Epithelial cell of proximal tubule (primary cell): Measurements from ENCODE around the gene SCYL2. TPM values are rescaled to one million over a fixed set of nuclear protein-coding genes. Genes with fewer than 3 reads are reported as not detected.
"Not testable (repeated sequence)": the region's sequence is repeated elsewhere in the genome, so short reads cannot be mapped to it uniquely, and the experiment has no call there.

ENCODE experiments used
- DNase-seq: peaks from one replicate; pipeline ENCODE4 v3.0.0-alpha.2; 2011; ENCODE audit warnings: low read depth
- H3K4me3 ChIP-seq: 2 replicates; pipeline ENCODE4 v1.5.1; 2011; ENCODE audit warnings: low read depth, mild to moderate bottlenecking, low read length
- total RNA-seq: library from RNA; depleted of rRNA; stranded (reverse); fragments of >200 nt; gene quantifications from 2 replicates; pipeline ENCODE4 v1.2.3, GENCODE V29; 2015
- TF ChIP-seq, protein P1 (sequence below): conservative IDR thresholded peaks from 2 replicates; pipeline ENCODE4 v1.5.1; 2012; ENCODE audit warnings: low read depth, mild to moderate bottlenecking, low read length

SCYL2 gene
- total RNA-seq, 1 donor from 2014 or later, result 24.6 TPM

DNA sequence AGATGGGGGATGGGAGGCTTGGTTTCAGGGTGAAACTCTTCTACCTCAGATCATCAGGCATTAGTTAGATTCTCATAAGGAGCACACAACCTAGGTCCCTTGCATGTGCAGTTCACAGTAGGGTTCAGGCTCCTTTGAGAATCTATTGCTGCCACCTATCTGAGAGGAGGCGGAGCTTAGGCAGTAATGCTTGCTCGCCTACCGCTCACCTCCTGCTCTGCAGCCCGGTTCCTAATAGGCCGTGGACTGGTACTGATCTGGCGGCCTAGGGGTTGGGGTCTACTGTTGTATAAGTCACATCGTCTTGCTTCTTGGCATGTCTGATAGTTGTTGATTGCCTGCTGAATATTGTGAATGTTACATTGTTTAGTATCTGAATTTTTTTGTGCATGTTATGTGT is 12.2 kb downstream of the SCYL2 start:
- TF ChIP-seq, protein P1, sequence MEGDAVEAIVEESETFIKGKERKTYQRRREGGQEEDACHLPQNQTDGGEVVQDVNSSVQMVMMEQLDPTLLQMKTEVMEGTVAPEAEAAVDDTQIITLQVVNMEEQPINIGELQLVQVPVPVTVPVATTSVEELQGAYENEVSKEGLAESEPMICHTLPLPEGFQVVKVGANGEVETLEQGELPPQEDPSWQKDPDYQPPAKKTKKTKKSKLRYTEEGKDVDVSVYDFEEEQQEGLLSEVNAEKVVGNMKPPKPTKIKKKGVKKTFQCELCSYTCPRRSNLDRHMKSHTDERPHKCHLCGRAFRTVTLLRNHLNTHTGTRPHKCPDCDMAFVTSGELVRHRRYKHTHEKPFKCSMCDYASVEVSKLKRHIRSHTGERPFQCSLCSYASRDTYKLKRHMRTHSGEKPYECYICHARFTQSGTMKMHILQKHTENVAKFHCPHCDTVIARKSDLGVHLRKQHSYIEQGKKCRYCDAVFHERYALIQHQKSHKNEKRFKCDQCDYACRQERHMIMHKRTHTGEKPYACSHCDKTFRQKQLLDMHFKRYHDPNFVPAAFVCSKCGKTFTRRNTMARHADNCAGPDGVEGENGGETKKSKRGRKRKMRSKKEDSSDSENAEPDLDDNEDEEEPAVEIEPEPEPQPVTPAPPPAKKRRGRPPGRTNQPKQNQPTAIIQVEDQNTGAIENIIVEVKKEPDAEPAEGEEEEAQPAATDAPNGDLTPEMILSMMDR, result no peak

DNA sequence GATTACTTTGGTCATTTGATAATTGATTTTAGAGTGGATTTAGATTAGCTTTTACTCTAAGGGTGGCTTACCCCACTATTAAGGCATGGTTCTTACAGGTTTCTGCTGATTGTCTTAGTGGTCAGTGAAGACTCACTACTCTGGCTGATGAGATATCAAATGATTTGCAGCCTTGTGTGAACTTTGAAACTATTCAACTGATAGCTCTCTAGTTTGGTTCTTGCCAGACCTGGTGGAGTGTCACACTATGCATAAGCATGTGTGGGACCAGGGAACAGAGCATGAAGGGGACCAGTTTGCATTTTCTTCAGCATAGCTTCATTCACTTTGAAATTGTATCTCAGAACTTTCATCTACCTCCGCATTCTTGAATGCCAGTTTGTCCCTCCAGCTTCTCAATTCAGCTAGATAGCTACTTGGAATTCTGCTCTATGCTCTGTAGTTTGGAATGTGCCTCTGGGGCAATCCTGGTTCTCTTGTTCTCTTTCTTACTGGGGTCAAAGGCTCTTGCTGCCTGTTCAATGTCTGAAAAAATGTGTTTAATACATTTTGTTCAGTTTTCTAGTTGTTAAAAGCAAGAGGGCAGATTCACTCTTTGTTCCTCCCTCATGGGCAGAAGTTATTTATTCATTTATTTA is 12.7 kb downstream of the SCYL2 start:
- TF ChIP-seq, protein P1, result no peak
- DNase-seq, result peak; percentile 30
- H3K4me3 ChIP-seq, result no peak overlapping the region

More for the DNA sequence above, 12.2 kb downstream of the SCYL2 start:
- DNase-seq, result no peak
- no peak overlapping the region for H3K4me3 ChIP-seq

DNA sequence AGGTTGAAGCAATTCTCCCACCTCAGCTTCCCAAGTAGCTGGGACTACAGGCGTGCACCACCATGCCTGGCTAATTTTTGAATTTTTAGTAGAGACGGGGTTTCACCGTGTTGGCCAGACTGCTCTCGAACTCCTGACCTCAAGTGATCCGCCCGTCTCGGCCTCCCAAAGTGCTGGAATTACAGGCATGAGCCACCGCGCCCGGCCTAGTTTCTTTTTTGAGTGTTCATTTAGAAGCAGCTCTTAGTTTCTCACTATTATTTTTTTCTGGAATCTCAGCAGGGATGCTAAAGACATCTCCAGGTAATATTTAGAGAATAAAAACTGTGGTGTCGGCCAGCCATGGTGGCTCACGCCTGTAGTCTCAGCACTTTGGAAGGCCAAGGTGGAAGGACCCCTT is 17.6 kb downstream of the SCYL2 start:
- not testable (repeated sequence) for H3K4me3 ChIP-seq, DNase-seq

DNA sequence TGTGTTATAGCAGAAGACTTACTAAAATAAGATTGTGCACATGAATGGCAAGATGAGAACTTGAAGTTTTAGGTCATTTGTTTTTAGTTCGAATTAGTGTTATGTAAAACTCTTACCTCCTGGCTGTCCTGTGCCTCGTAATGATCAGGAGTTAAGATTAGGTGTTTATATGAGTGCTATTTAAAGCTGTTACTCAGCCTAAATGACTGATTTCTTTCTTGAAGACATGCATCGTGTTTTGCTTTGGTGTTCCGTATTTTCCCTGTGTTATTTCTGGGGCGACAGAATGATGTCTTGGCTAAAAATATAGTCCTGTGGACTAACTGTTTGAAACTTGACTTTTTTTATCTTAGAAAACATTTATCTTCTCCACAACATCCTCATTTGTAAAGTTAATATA is 22.1 kb downstream of the SCYL2 start:
- no peak overlapping the region for H3K4me3 ChIP-seq
- TF ChIP-seq, protein P1, result no peak
- DNase-seq, result no peak

DNA sequence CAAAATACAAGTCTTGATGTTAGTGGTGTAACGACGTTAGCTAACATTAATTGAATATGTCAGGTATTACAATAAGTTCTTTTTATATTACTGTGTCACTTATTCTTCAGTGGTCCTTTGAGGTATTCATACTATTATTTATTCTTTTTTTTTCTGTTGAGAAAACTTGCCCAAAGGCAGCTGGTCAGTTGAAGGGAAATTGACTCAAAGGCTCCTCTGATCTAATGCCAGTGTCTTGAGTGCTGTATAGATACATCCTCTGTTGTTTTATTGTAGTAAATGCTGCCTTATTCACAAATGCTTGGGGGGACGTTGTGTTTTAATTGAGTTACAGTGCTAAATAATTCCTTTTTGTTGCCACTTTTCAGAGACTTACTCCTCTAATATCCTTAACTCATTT is 23.0 kb downstream of the SCYL2 start:
- no peak overlapping the region for H3K4me3 ChIP-seq
- DNase-seq, result no peak
- TF ChIP-seq, protein P1, result no peak

DNA sequence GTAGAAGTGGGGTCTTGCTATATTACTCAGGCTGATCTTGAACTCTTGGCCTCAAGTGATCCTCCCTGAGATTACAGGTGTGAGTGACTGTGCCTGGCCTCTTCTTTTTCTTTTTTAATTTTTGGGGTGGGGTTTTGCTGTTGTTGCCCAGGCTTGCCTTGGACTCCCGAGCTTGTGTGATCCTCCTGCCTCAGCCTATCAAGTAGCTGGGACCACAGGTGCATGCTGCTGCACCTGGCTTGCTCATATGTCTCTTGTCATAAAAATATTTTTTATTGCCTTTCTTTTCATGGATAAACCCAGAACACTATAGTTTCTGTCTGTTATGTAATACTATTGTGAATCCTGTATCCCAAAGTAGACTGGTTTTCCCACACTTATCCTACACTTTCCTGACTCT is 26.0 kb downstream of the SCYL2 start:
- TF ChIP-seq, protein P1, result no peak
- H3K4me3 ChIP-seq, result no peak overlapping the region
- no peak for DNase-seq

DNA sequence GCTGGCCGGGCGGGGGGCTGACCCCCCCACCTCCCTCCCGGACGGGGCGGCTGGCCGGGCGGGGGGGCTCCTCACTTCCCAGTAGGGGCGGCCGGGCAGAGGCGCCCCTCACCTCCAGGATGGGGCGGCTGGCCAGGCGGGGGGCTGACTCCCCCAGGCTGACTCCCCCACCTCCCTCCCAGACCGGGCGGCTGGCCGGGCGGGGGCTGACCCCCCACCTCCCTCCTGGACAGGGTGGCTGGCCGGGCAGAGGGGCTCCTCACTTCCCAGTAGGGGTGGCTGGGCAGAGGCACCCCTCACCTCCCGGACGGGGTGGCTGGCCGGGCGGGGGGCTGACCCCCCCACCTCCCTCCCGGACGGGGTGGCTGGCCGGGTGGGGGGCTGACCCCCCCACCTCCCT is 27.4 kb downstream of the SCYL2 start:
- DNase-seq, H3K4me3 ChIP-seq: not testable (repeated sequence)

DNA sequence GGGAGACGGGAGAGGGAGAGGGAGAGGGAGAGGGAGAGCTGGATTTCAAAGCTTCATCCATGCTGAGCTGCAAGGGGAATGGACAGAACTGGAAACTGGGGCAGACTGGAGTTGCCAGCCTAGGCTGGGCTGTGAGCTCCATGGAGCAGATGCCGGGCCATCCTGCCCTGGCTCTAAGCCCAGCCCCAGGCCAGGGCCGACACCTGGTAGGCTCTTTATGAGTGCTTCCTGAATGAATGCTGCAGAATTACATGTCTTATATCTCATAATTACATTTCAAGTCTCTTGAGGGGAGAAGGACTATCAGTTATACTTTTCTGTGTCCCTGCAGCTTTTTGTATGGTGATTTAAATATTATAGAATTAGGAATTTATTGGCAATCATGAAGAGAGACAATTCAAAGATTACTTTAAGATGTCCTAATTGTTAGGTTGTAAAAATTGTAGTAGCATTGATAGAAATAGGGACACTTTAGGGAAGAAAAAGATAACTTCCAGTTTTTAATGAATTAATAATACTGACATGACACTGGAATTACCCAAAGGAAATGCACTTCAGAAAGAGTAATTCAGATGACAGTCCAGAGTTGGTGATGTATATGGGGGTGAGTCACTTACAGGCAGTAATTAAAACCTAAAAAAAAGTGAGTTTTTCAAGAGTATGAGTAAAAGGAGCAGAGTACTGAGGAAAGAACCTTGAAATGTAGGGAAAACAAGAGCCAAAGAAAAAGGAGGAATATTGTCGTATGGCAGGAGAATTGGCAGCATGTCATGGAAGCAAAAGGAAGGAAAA is 29.0 kb downstream of the SCYL2 start:
- TF ChIP-seq, protein P1, result no peak
- no peak for DNase-seq
- H3K4me3 ChIP-seq, result no peak overlapping the region
